ENCODE data around the gene PCDH9.
A peak's percentile ranks its signal among the peaks of the same experiment; 100 is the strongest.

Gene PCDH9

DNA sequence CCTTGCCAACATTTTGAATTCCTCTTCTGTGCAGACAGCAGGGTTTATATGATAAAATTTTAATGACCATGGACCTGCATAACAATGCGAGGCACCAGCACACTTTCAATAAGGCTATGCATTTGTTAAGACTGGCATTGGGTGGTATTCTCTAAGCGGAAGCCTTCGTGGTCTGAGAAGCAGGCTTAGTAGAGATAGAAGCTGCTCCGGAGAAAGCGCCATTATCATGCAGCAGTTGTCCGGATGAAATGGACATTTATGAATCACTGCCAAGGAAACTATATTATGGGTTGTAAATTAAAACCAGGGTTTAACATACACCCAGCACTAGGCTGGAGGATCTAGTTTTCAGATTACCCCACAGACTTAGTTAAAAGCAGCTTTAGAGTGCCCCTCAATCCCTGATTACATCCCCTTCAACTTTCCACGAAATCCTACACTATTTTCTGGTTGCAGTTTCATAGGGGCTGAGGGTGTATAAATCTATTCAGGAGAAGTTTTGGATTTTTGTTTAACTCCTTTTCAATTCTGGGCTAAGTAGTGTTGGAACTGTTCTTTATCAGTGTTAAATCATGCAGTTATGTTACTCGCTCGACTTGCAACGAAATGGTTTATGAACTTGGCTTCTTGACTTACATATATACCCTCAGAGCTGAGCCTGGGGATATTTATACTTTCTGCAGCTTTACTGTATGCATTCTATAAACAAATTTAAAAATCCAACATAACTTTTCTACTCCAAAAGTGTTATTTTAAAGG lies 193.3 kb downstream of the PCDH9 start:
- Histone ChIP-seq H2AFZ (ENCODE audit: low read depth, low read length) (no peak overlapping the region), H3K4me1 (ENCODE audit: low read length) (peaks cover 8% of the 10 kb centered on the region; the same call in 1 of the 2 replicates), H3K36me3 (replicated peaks; ENCODE audit: low read depth, low read length) (no peaks in the 10 kb centered on the region), H3K27ac (ENCODE audit: low read length) (no peak overlapping the region), H3K79me2 (ENCODE audit: low read length) (no peaks in the 10 kb centered on the region), H3K27me3 (ENCODE audit: low read depth, low read length) (no peaks in the 10 kb centered on the region), H3K4me3 (ENCODE audit: low read length) (no peak overlapping the region), H3K9me3 (ENCODE audit: insufficient read depth, low read length) (no peaks in the 10 kb centered on the region), H3K9ac (ENCODE audit: low read length) (no peak overlapping the region), H3K4me2 (ENCODE audit: low read length) (no peak overlapping the region), H4K20me1 (ENCODE audit: insufficient read depth, low read length) (no peaks in the 10 kb centered on the region)
- TF ChIP-seq CTCF (IDR thresholded peaks at IDR 0.05; ENCODE audit: low read depth, low read length) = no peak
- no peak for TF ChIP-seq EZH2phosphoT487 (IDR thresholded peaks at IDR 0.05; ENCODE audit: low read depth)

- Histone ChIP-seq H3K4me2 (ENCODE audit: low read length) (peak overlapping the region; percentile 30), H3K4me3 (ENCODE audit: low read length) (no peak overlapping the region), H3K27me3 (ENCODE audit: low read depth, low read length) (no peaks in the 10 kb centered on the region), H3K79me2 (ENCODE audit: low read length) (no peaks in the 10 kb centered on the region), H3K36me3 (replicated peaks; ENCODE audit: low read depth, low read length) (no peaks in the 10 kb centered on the region), H2AFZ (ENCODE audit: low read depth, low read length) (peak overlapping the region; percentile 43), H4K20me1 (ENCODE audit: insufficient read depth, low read length) (no peaks in the 10 kb centered on the region), H3K9me3 (ENCODE audit: insufficient read depth, low read length) (no peaks in the 10 kb centered on the region), H3K27ac (ENCODE audit: low read length) (no peak overlapping the region), H3K9ac (ENCODE audit: low read length) (no peak overlapping the region), H3K4me1 (ENCODE audit: low read length) (peaks cover 8% of the 10 kb centered on the region; the same call in 1 of the 2 replicates)
- TF ChIP-seq EZH2phosphoT487 (IDR thresholded peaks at IDR 0.05; ENCODE audit: low read depth) = no peak
Observed at GRCh38 chr13:67033170-67033569, 197.0 kb downstream of the PCDH9 start.

- Histone ChIP-seq H3K79me2 (ENCODE audit: low read length) (no peaks in the 10 kb centered on the region), H3K4me3 (ENCODE audit: low read length) (no peak overlapping the region), H3K36me3 (replicated peaks; ENCODE audit: low read depth, low read length) (no peaks in the 10 kb centered on the region), H4K20me1 (ENCODE audit: insufficient read depth, low read length) (no peaks in the 10 kb centered on the region), H3K4me2 (ENCODE audit: low read length) (no peak overlapping the region), H3K9me3 (ENCODE audit: insufficient read depth, low read length) (no peaks in the 10 kb centered on the region), H3K9ac (ENCODE audit: low read length) (no peak overlapping the region), H3K27me3 (ENCODE audit: low read depth, low read length) (no peaks in the 10 kb centered on the region), H3K4me1 (ENCODE audit: low read length) (no peaks in the 10 kb centered on the region), H3K27ac (ENCODE audit: low read length) (no peak overlapping the region), H2AFZ (ENCODE audit: low read depth, low read length) (no peak overlapping the region)
- TF ChIP-seq EZH2phosphoT487 (IDR thresholded peaks at IDR 0.05; ENCODE audit: low read depth) (no peak), CTCF (IDR thresholded peaks at IDR 0.05; ENCODE audit: low read depth, low read length) (no peak)
Observed at GRCh38 chr13:67023130-67023876, 206.8 kb downstream of the PCDH9 start.

DNA sequence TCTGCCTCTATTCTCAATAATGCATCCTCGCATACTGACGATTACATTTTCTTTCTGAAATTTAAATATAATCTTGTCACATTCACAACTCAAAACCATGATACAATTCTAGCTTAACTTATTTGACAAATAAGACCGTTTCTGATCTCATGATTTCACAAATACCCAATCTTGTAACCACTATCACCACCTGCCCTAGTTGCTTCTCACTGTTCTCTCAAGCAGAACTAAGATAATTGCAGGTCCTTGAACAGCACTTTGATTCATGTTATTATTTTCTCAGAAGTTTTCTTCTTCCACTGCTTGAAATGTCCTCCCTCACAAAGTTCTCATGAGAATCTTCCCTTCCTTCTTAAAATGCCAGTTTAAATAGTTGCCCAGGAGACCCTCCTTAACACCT lies 211.4 kb downstream of the PCDH9 start:
- no peak overlapping the region for H3K27ac ChIP-seq (ENCODE audit: low read length)
- no peaks in the 10 kb centered on the region for H3K36me3 ChIP-seq (replicated peaks; ENCODE audit: low read depth, low read length)
- no peak for TF ChIP-seq EZH2phosphoT487 (IDR thresholded peaks at IDR 0.05; ENCODE audit: low read depth)
- no peak for TF ChIP-seq CTCF (IDR thresholded peaks at IDR 0.05; ENCODE audit: low read depth, low read length)
- no peaks in the 10 kb centered on the region for H4K20me1 ChIP-seq (ENCODE audit: insufficient read depth, low read length)
- H2AFZ ChIP-seq (ENCODE audit: low read depth, low read length) = no peak overlapping the region
- no peaks in the 10 kb centered on the region for H3K4me1 ChIP-seq (ENCODE audit: low read length)
- H3K4me2 ChIP-seq (ENCODE audit: low read length) = no peak overlapping the region
- no peaks in the 10 kb centered on the region for H3K9me3 ChIP-seq (ENCODE audit: insufficient read depth, low read length)
- no peaks in the 10 kb centered on the region for H3K79me2 ChIP-seq (ENCODE audit: low read length)
- H3K9ac ChIP-seq (ENCODE audit: low read length) = no peak overlapping the region
- H3K27me3 ChIP-seq (ENCODE audit: low read depth, low read length) = no peaks in the 10 kb centered on the region
- H3K4me3 ChIP-seq (ENCODE audit: low read length) = no peak overlapping the region

Data from OCI-LY3 (cell line).